DOHH2 (cell line): ENCODE measurements around the gene MYL12B.

Source experiments
- CTCF ChIP-seq: fragments of 200-600 bp; sonication (generic); IDR thresholded peaks from one replicate; pipeline ENCODE4 v1.5.1; 2014; ENCODE audit warnings: antibody characterized with exemption, mild to moderate bottlenecking, low read depth, low read length; ENCODE audit not compliant: poor library complexity, severe bottlenecking
- EZH2phosphoT487 ChIP-seq: fragments of 200-600 bp; sonication (generic); IDR thresholded peaks from 2 replicates; pipeline ENCODE4 v1.6.1; 2017; ENCODE audit warnings: borderline replicate concordance, mild to moderate bottlenecking, antibody characterized with exemption, low read length, moderate library complexity, mixed read lengths

GRCh38 chr18:3246635-3247239 is 15.2 kb upstream of the MYL12B start:
- TF ChIP-seq CTCF (no peak), EZH2phosphoT487 (no peak)
